Esophagus squamous epithelium (tissue), 5 donors: Measurements from ENCODE around the gene RAB1B. TPM values are rescaled to one million over a fixed set of nuclear protein-coding genes. Genes with fewer than 3 reads are reported as not detected.

Experiments
- DNase-seq: peaks from one replicate; lab custom pipeline; 2025; lab: John Stamatoyannopoulos, UW
- H3K27ac ChIP-seq, 4 donors: fragments of 200-600 bp; sonication (generic); one replicate each; pipeline ENCODE4 v1.5.1; 2016 to 2019; ENCODE audit warnings: mild to moderate bottlenecking in 1 of 4
- H3K27me3 ChIP-seq, 4 donors: fragments of 200-600 bp; sonication (generic); 1 replicate in 3 of 4; 2 replicates in 1 of 4; pipeline versions ENCODE4 v1.5.1 to v1.6.0; 2017 to 2021; ENCODE audit warnings: antibody characterized with exemption in 1 of 4
- H3K36me3 ChIP-seq, 3 donors: fragments of 200-600 bp; sonication (generic); one replicate each; pipeline ENCODE4 v1.5.1; 2016 to 2019
- H3K4me1 ChIP-seq, 3 donors: fragments of 200-600 bp; sonication (generic); one replicate each; pipeline ENCODE4 v1.5.1; 2017 to 2019
- H3K4me3 ChIP-seq, 4 donors: fragments of 200-600 bp; sonication (generic); 1 replicate in 3 of 4; 2 replicates in 1 of 4; pipeline ENCODE4 v1.5.1; 2016 to 2019; ENCODE audit warnings: mild to moderate bottlenecking in 2 of 4, moderate library complexity in 1 of 4
- H3K9me3 ChIP-seq, 3 donors: fragments of 200-600 bp; sonication (generic); one replicate each; pipeline ENCODE4 v1.5.1; 2016 to 2019
- CTCF ChIP-seq, 6 experiments: fragments of 450-650 bp in 4 of 6; fragments of 200-600 bp in 2 of 6; sonication (generic) in 2 of 6; IDR thresholded peaks; one replicate each; pipeline ENCODE4 v1.5.1; 2016 to 2019; ENCODE audit warnings: antibody characterized with exemption in 6 of 6, mild to moderate bottlenecking in 4 of 6, moderate library complexity in 4 of 6
- POLR2A ChIP-seq, 4 donors: fragments of 450-650 bp; IDR thresholded peaks; one replicate each; pipeline ENCODE4 v1.6.1; 2017; ENCODE audit warnings: antibody characterized with exemption in 4 of 4, mild to moderate bottlenecking in 4 of 4, moderate library complexity in 3 of 4
- WGBS, 2 donors: methylation state at CpG; one replicate each; pipeline ENCODE4 v1.1.5; 2018; 5-methylcytosine and 5-hydroxymethylcytosine counted together
- intact Hi-C: fragments of 100-400 bp; cut with DNase I; formaldehyde crosslinking; loops from one replicate; pipeline ENCODE4 v1.15.0; 2022
- total RNA-seq, 4 donors: library from RNA; depleted of rRNA; stranded (reverse); fragments of >200 nt; gene quantifications; one replicate each; pipeline ENCODE4 v1.1.0, GENCODE V29; 2016
- donor health status: DM: yes; HTN: yes; CAD: no.

The RAB1B gene
- total RNA-seq, 4 donors from 2014 or later: 83.7 to 148 (median 110) TPM

DNA sequence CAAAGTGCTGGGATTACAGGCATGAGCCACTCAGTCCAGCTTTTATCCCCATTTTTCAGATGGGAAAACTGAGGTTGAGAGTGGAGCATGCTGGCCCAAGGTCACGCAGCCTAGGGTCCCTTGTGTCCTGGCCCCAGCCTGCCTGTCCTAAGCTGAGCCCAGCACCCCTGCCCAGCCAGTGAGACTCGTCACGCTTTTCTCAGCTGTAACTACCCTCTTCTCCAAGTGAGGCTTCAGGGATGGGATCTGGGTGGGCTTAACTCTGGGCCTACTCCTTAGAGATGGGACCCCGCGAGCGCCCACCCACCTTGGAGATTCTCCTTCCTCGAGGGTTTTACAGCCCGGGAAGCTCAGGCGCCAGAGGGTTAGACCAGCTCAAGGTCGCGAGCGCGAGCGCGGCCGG lies 22.9 kb downstream of the RAB1B start:
- no peak for DNase-seq
- H3K4me1 ChIP-seq: peaks cover 24 to 50% (median 26%) of the 10 kb centered on the region in 3 donors
- H3K27me3 ChIP-seq: peaks cover 6 to 60% (median 10%) of the 10 kb centered on the region in 4 donors
- no peak overlapping the region for H3K27ac ChIP-seq
- H3K9me3 ChIP-seq: no peaks in the 10 kb centered on the region
- no CpG with 5 or more reads among the region's 16 CpGs for WGBS, 2 donors
- TF ChIP-seq CTCF (IDR thresholded peaks at IDR 0.05): no peak
- no peak for TF ChIP-seq POLR2A (IDR thresholded peaks at IDR 0.05)
- peak overlapping the region in 2 of 4 donors; percentile 52 to 67 for H3K4me3 ChIP-seq
- peaks cover 0 to 14% (median 0%) of the 10 kb centered on the region in 3 donors for H3K36me3 ChIP-seq
- intact Hi-C loops: no loop called here

- H3K4me1 ChIP-seq: peaks cover 24 to 45% (median 26%) of the 10 kb centered on the region in 3 donors
- no CpG with 5 or more reads among the region's 95 CpGs for WGBS, 2 donors
- H3K9me3 ChIP-seq: no peaks in the 10 kb centered on the region
- DNase-seq: no peak
- TF ChIP-seq POLR2A (IDR thresholded peaks at IDR 0.05): no peak
- TF ChIP-seq CTCF (IDR thresholded peaks at IDR 0.05): no peak
- no peak within 1 kb of the TSS for H3K27ac ChIP-seq
- peaks cover 6 to 64% (median 10%) of the 10 kb centered on the region in 4 donors for H3K27me3 ChIP-seq
- peak within 1 kb of the TSS; percentile 26 to 67 (median 40) for H3K4me3 ChIP-seq
- intact Hi-C loops: no loop called here
- peaks cover 0 to 8% (median 0%) of the 10 kb centered on the region in 3 donors for H3K36me3 ChIP-seq
Measured at GRCh38 chr11:66291706-66292542, 23.5 kb downstream of the RAB1B start, which contains the start of gene TMEM151A. TSS of gene TMEM151A (plus strand) at chr11:66291894. CDS start at chr11:66292014, 120 bp downstream.

- H3K9me3 ChIP-seq: no peaks in the 10 kb centered on the region
- peaks cover 20 to 37% (median 21%) of the 10 kb centered on the region in 3 donors for H3K4me1 ChIP-seq
- peaks cover 6 to 69% (median 10%) of the 10 kb centered on the region in 4 donors for H3K27me3 ChIP-seq
- intact Hi-C loops: no loop called here
- no peak overlapping the region for H3K27ac ChIP-seq
- H3K36me3 ChIP-seq: no peaks in the 10 kb centered on the region
- 38 to 41% methylated on average over 12 to 14 of the region's 17 CpGs for WGBS, 2 donors
- peak overlapping the region in 1 of 4 donors; percentile 67 for H3K4me3 ChIP-seq
- no peak for DNase-seq
- TF ChIP-seq CTCF (IDR thresholded peaks at IDR 0.05) (no peak), POLR2A (IDR thresholded peaks at IDR 0.05) (no peak)
Measured at GRCh38 chr11:66292543-66293332, 24.3 kb downstream of the RAB1B start.

DNA sequence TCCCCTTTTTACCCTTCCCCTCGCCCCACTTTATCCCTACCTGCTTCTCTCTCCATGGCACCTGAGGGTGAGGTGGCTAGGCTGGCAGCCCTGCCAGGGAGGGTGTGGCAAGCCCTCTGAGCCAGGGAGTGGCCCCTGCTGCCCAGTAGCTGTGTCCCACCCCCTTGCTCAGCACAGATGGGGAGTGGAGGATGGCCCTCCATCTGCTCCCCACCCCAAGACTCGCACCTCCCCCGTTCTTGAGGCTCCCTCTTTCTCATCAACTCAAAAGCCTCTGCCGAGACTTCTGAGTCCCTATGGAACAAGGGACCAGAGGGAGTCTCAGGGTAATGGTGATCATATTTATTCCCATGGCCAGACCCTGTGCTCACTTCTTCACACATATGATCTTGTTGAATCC lies 24.9 kb downstream of the RAB1B start:
- H3K36me3 ChIP-seq: no peaks in the 10 kb centered on the region
- no peaks in the 10 kb centered on the region for H3K9me3 ChIP-seq
- peaks cover 14 to 31% (median 15%) of the 10 kb centered on the region in 3 donors for H3K4me1 ChIP-seq
- no peak overlapping the region for H3K4me3 ChIP-seq
- intact Hi-C loops: no loop called here
- 60 to 64% methylated on average over 4 of the region's 4 CpGs for WGBS, 2 donors
- no peak for DNase-seq
- TF ChIP-seq CTCF (IDR thresholded peaks at IDR 0.05): no peak
- H3K27ac ChIP-seq: no peak overlapping the region
- H3K27me3 ChIP-seq: peaks cover 6 to 69% (median 10%) of the 10 kb centered on the region in 4 donors
